ENCODE data around the gene BATF2.

- TF ChIP-seq CTCF (IDR thresholded peaks at IDR 0.05) (no peak), POLR2A (IDR thresholded peaks at IDR 0.05) (no peak)
Measured at GRCh38 chr11:64989416-64989815, 7.4 kb downstream of the BATF2 start.
